GM12801 (cell line): ENCODE results near the gene LCMT2.

Source experiments
- TF ChIP-seq, protein P1 (sequence below): IDR thresholded peaks from one replicate; pipeline ENCODE4 v1.5.1; 2011; ENCODE audit warnings: control low read depth; ENCODE audit not compliant: insufficient read length; ENCODE audit errors: extremely low read depth

The LCMT2 gene

DNA sequence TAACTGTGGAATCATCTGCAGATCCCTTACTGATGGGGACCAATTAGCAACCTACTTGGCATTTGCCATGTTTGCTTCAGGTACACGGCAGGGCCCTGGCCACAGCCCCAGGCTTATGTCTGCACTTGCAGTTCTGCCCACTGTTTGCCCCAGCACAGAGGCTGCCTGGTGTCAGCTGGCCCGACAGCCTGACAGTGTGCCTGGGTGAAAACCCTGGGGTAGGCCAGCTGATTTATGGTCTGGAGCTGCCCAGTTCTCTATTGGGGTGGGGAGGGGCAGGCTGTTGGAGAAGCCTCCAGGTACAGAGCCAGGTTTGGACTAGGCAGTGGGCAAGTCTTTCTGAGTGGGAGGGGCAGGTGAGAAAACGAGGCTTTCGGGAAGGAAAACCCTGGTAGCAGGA is 52.5 kb downstream of the LCMT2 start:
- TF ChIP-seq, protein P1, sequence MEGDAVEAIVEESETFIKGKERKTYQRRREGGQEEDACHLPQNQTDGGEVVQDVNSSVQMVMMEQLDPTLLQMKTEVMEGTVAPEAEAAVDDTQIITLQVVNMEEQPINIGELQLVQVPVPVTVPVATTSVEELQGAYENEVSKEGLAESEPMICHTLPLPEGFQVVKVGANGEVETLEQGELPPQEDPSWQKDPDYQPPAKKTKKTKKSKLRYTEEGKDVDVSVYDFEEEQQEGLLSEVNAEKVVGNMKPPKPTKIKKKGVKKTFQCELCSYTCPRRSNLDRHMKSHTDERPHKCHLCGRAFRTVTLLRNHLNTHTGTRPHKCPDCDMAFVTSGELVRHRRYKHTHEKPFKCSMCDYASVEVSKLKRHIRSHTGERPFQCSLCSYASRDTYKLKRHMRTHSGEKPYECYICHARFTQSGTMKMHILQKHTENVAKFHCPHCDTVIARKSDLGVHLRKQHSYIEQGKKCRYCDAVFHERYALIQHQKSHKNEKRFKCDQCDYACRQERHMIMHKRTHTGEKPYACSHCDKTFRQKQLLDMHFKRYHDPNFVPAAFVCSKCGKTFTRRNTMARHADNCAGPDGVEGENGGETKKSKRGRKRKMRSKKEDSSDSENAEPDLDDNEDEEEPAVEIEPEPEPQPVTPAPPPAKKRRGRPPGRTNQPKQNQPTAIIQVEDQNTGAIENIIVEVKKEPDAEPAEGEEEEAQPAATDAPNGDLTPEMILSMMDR = no peak

DNA sequence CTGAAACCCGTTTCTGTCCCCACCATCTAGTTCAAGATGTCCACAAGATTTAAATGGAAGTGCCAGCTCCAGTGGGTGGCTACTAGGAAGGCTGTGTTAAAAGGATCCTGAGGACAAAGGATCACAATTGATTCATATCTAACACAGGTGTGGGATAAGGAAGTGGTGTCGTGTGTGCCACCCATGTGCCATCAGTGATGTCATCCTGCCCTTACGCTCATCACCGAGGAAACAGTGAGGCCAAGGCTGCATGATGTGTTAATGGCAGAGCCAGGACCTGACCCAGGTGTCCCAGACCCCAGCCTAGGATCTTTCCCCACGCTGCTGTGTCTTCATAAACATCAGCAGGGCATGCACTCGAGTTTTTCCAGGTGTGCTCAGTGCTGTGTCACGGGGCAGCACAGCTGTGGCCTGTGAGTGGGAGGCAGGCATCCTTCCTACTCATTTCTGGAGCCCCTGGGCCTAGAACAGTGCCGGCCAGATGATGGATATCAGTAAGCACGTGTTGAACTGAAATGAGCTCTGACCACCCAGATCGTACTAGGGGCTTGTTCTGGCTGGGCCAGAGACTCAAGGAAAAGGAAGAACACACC is 53.0 kb downstream of the LCMT2 start:
- TF ChIP-seq, protein P1 = no peak

DNA sequence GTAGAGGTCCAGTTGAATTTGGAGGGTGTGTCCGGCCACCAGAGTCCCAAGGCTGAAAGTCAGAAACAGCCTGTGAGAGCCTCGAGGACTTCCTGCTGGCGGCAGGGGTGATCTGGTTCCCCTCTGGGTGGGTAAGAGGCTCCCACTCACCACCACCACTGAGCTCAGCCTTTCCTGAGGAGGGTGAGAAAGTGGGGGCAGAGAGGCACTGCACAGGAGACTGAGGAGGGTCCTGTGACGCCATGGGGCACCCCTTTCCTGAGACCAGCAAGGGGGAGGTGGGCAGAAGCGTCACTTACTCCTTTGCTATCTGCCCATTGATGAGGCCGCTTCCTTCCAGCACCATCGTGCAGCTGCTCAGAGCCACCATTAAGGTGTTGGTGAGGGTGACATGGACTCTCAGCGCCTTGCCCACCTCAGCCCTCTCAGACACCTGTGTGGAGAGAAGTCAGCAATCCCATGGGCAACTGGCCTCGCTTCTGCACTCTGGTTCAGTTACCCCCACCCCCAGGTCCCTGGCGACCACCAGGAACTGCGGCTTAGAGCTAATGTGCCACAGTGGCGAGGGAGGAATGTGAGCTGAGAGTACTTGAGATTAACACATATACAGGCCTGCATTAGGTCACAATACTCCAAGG is 53.7 kb downstream of the LCMT2 start:
- TF ChIP-seq, protein P1 = no peak

DNA sequence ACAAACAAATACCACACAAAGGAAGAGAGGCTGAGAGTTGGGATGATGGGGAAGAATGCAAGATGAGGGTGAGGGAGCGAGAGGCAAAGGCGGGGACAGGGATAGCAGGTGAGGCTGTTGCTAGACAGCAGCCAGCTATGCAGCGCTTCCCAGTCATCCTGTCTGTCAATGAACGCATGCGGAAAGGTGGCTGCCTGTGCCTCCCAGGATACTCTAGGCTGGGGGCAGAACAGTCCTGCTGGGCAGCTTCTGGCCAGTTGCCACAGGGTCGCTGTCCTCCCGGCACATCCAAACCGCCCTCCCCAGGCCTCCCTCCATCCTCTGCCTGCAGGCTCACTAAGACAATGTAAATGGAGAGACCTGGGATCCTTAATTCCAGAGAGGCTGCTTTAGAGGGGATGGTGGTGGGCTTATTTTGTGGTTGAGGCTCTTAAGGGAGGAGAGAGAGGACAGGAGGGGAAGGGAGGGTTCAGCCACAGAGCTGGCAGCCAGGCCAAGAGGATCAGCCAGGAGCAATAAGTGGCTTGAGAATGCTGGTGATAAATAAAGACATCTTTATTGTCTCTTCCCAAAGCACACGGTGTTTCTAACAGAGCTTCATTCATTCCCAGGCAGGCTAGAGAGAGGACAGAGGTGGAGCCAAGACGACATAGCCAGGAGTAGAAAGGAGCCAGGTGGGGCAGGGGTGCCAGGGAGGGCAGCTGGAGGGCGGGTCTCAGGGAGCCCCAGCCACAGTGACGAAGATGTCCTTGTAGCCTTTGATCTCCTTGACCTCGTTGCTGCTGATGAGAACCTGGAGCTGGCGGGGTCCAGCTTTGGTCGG is 54.4 kb downstream of the LCMT2 start:
- TF ChIP-seq, protein P1 = no peak

DNA sequence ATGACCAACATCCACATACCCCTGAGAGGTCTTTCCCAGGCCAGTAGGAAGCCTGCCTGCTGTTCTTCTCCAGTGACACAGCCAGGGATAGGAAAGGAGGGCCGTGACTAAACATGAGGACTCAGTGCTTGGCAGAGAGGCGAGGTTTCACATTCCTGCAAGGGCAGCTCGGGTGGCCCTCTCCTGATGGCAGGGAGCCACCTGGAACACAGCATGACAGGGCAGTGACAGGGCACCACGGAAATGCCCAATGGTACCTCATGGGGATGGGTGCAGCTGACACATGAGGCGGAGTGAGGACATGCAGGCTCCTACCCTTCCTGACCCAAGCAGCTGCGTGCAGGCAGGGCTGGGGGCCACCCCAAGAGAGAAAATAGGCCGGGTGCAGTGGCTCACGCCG is 56.2 kb downstream of the LCMT2 start:
- TF ChIP-seq, protein P1 = no peak
